MM.1S (cell line): ENCODE data around the gene WIPF2.

Experiments used
- EZH2 ChIP-seq: fragments of 300-600 bp; sonication (generic); optimal IDR thresholded peaks from 2 replicates; pipeline ENCODE3; 2017; ENCODE audit warnings: low read depth, mild to moderate bottlenecking, antibody characterized with exemption, low read length, mixed read lengths
- EZH2phosphoT487 ChIP-seq: fragments of 300-600 bp; sonication (generic); IDR thresholded peaks from 2 replicates; pipeline ENCODE4 v1.6.1; 2018; ENCODE audit warnings: antibody characterized with exemption, low read length
- TF ChIP-seq, protein P1 (sequence below): fragments of 300-600 bp; sonication (generic); IDR thresholded peaks from 2 replicates; pipeline ENCODE4 v1.5.1; 2016; ENCODE audit warnings: antibody characterized with exemption, low read length, mixed read lengths

DNA sequence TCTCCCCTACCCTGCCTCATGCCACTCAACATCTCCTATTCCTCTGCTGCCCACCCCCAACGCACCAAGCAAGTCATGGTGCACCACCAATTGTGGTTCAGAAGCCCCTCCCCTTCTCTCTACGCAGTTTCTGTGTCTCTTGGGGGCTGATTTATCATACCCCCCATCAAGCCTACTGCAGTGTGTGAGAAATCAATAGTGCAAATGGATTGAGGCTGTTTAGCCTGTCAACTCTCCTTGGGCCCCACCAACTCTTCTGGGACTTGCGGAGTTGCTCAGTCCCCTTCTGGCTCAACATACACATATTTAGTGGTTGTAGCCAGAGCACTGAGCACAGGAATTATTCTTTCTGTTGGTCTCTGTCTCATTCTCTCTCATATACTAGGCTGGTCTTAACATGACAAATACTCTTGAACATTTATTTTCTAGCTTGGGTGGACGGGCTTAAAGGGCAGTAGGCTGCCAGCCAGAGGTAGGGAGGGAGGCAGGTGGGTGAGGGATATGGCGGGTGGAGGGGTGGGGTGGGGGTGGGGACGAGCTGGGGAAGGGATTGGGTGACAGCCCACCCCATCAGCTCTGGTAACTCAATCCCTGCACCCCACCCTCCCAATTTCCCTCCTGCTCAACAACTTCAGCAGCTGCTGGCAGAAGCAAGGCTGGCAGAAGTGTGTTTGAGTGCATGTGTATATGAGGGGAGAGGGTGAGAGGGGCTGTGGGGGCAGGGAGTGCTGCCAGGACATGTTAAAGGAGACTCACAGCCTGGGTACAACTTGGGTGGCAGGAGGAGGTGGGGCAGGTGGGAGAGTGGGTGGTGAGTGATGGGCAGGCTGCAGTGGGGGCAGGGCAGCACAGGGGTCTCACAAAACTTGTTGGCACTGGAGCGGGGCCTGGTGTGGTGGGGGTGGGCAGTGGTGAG is 94.8 kb downstream of the WIPF2 start:
- TF ChIP-seq, protein P1, sequence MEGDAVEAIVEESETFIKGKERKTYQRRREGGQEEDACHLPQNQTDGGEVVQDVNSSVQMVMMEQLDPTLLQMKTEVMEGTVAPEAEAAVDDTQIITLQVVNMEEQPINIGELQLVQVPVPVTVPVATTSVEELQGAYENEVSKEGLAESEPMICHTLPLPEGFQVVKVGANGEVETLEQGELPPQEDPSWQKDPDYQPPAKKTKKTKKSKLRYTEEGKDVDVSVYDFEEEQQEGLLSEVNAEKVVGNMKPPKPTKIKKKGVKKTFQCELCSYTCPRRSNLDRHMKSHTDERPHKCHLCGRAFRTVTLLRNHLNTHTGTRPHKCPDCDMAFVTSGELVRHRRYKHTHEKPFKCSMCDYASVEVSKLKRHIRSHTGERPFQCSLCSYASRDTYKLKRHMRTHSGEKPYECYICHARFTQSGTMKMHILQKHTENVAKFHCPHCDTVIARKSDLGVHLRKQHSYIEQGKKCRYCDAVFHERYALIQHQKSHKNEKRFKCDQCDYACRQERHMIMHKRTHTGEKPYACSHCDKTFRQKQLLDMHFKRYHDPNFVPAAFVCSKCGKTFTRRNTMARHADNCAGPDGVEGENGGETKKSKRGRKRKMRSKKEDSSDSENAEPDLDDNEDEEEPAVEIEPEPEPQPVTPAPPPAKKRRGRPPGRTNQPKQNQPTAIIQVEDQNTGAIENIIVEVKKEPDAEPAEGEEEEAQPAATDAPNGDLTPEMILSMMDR, result no peak
- TF ChIP-seq EZH2, result no peak
- TF ChIP-seq EZH2phosphoT487, result no peak
